Ecto neural progenitor cell (in vitro differentiated cells): ENCODE measurements around the gene MRPS12.
"Not testable (repeated sequence)": the region's sequence is repeated elsewhere in the genome, so short reads cannot be mapped to it uniquely, and the experiment has no call there.

Experiments
- DNase-seq: peaks from one replicate; pipeline ENCODE4 v3.0.0-alpha.2; 2018; ENCODE audit warnings: low spot score

MRPS12 gene

DNA sequence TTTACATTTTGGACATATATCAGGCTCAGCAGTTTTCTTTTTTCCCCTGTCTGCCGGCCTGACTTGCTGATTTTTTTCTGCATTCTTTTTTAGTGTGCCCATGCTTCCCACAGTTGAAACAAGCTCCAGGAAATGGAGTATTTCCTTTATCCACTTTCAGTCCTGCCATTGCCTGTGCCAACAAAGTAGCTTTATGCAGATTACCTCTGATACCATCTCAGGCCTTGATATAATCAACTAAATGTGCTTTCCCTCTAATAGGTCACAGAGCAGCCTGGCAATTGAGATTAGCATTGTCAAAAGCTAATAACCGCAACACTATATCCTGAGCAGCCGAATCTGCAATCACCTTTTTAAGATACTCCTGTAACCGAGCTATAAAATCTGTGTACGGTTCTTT is 9.2 kb downstream of the MRPS12 start:
- DNase-seq = no peak

DNA sequence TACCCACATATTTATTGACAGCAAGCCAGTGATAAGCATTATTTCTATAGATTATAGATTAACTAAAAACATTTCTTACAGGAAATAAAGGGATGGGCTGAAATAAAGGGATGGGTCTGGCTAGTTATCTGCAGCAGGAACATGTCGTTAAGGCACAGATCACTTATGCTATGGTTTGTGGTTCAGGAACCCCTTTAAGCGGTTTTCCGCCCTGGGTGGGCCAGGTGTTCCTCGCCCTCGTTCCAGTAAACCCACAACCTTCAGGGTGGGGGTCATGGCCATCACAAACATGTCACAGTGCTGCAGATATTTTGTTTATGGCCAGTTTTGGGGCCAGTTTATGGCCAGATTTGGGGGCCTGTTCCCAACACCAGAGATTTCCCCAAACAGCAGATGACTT is 10.7 kb downstream of the MRPS12 start:
- not testable (repeated sequence) for DNase-seq

DNA sequence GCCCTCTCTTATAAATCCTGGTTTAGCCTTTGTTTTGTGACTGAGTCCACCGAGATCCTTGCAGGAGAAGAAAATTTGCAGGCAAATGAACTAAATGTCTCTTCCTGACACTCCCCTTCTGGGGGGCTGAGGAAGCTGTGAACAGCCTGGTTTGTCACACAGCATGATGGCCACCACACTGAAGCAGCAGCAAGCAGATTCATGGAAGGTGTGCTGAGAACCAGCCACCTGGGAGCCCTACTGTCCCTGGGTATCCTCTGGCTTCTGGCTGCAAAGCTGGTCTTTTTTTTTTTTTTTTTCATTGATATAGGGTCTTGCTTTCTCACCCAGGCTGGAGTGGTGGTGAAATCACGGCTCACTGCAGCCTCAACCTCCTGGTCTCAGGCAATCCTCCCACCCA is 11.2 kb downstream of the MRPS12 start:
- DNase-seq = no peak

DNA sequence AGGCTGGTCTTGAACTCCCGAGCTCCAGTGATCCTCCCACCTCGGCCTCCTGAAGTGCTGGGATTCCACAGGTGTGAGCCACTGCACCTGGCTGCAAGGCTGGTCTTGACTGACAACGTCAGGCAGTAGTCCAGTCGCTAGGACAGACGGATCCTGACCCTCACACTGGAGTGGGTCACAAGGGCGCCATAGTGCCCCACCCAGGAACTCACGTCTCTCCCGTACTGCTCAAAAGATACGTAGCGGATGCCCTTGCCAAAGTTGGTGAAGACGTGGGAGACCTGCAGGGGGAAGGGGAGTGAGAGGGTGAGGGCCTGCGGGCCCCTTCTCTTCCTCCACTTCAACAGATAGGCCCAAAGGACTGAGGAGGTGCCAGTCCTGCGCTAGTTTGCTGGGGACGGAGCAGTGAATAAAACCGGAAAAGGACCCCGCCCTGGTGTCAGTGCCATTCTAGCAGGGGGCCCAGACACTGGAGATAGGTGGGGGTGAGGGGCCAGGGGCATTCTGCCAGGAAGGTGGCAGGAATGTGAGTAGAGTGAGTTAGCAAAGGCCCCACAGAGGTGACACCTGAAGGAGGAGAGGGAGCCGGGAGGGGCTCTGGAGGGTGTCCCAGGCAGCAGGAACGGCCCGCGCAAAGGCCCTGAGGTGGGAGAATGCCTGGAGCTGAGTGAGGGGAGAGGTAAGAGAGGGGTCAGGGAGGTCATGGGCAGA is 11.9 kb downstream of the MRPS12 start:
- no peak for DNase-seq

DNA sequence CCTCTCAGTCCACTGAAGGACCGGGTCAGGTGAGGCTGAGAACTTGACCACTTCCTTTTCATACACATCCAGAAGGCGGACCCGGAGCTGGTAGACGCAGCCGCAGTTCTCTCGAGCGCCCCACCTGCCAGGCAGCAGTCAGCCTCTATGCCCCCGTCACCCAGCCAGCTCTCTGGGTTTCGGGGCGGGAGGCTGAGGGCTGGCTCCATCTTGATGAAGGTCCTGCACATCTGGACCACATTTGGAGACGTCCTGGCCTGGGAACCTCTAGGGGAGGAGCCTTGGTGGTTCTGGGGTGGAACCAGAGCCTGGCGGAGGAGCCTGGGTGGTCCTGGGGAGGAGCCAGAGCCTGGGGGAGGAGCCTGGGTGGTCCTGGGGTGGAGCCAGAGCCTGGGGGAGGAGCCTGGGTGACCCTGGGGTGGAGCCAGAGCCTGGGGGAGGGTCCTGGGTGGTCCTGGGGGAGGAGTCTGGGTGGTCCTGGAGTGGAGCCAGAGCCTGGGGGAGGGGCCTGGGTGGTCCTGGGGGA is 14.3 kb downstream of the MRPS12 start:
- no peak for DNase-seq

DNA sequence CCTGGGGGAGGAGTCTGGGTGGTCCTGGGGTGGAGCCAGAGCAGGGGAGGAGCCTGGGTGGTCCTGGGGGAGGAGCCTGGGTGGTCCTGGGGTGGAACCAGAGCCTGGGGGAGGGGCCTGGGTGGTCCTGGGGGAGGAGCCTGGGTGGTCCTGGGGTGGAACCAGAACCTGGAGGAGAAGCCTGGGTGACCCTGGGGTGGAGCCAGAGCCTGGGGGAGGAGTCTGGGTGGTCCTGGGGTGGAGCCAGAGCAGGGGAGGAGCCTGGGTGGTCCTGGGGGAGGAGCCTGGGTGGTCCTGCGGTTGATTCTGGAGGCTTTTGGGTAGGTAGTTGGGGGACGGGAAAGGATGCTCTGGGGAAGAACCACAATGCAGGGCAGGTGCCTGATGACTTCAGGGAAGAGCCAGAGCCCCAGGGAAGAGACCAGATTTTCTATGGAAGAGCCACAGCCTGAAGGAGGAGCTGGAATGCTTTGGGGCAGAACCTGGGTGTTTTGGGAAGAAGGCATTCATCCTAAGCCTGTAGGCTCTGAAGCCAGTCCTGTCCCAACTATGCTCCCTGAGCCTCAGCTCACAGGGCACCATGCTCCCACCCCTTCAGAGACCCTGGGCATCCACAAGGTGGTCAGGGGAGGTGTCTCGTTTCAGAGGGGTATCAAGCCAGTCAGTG is 15.0 kb downstream of the MRPS12 start:
- DNase-seq = no peak

DNA sequence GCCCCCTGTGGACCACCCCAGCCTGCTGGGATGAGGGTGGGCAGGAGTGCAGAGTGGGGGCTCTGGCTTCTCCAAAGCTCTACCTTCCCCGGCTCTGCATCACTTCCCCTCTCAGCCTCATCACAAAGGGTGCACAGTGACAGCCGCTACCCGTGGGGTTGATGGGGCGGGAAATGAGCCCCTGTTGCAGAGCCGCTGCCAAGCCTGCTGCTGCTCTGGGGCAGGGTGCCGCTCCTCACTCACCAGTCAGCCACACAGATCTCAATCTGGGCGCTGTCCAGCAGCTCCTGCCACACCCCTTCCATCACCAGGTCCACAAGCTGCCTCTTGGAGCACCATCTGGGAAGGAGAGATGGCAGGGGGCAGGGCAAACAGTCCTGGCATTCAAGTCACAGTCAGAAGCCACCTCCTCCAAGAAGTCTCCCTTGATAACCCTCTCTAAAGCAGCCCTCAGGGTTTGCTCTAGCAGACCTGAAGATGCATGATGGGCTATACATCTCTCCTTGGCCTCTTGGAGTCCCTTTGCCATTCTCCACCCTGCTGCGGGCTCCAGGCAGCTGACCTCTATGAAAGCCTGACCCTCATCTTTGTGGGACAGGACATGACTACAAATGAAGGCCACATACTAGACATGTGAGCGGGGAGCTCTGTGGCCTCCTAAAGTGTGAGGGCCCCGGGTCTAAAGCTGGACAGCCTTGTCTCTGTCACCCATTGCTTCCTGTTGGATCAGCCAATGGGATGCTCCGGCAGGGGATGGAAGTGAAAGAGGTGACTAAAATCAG is 15.7 kb downstream of the MRPS12 start:
- no peak for DNase-seq

DNA sequence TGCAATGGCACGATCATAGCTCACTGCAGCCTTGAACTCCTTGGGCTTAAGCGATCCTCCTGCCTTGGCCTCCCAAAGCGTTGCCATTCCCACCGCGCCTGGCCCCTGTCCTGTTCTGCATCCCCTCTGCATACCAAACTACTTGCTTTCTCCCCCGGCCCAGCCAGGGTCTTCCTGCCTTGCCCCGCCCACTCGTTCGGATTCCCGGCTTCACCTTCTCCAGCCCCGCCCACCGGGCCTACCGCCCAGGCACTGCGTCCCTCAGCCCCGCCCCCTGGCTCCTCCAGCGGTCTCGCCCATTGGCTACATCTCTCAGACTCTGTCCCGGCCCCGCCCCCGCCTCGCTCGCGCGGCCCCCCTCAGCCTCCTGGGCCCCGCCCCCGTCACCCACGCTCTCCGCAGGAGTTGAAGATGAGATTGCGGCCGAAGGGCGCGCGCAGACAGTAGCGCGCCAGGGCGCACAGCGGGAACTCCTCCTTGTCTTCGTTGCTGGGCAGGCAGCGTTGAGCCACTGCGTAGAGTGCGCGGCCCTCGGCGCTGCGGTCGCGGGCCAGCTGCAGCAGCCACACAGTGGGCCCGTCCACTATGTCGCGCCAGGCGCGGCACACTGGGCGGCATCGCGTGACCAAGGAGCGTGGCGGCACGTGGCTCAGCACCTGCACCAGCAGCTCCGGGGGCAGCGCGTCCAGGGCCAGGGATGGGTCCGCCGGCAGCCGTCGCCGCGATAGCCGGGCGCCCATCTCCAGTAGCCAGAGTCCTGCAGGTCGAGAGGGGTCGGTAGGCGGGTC is 19.0 kb downstream of the MRPS12 start:
- DNase-seq = peak; percentile 98

DNA sequence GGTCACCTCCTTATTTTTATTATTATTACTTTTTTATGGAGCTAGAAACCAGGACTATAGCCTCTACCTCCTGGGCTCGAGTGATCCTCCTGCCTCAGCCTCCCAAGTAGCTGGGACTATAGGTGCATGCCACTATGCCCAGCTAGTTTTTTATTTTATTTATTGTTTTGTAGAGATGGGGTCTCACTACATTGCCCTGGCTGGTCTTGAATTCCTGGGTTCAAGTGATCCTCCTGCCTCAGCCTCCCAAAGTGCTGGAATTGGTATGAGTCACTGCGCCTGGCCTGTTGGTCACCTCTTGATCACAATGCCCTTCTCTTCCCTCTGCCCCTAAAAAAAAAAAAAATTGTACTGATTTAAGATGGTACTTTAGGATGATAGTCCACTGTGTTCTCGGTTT is 20.4 kb downstream of the MRPS12 start:
- no peak for DNase-seq

DNA sequence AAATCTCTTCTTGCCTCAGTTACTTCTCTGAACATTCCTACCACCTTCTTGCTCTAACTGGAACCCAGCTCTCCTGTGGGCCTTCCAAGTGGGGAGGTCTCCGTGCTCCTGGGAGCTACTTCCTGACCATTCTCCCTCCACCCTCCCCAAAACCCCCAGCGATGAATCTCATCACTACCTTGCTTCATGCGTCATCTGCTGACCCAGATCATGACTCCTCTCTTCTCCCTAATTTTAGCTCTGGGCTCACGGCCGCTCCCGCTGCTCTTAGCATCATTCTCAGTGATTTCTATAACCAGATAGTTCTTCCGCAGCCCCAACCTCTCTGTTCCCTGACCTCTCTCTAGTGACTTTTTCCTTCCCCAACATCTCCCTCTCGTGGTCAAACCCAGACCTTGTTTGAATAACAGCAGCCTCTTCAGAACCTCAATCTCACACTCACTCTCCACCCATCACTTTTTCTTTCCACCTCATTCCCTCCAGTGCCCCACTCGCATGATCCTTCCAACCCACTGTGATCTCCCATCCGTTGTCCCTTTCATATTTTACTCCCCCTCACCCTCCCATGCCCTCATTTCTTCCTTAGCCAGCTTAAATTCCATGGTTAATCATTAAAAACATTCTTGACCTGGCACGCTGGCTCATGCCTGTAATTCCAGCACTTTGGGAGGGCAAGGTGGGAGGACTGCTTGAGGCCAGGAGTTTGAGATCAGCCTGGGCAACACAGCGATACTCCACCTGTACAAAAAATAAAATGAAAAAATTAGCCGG is 21.8 kb downstream of the MRPS12 start:
- DNase-seq = no peak

DNA sequence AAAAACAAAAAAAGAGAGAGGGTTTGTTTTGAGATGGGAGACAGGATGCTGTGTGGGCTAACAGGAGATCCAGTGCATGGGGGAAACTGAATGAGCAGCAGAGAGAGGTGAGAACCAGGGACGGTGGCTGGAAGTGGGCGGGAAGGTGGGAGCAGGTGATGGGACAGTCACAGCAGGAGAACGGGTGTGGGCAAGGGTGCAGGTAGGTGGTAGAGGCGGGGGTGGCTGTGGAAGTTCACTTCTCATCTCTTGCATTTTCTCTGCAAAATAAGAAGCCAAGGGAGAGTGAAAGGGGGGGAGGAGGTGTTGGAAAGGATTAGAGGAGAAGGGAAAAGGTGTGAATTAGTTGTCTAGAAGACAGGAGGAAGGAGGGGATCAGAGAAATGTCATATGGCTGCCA is 22.9 kb downstream of the MRPS12 start:
- no peak for DNase-seq

DNA sequence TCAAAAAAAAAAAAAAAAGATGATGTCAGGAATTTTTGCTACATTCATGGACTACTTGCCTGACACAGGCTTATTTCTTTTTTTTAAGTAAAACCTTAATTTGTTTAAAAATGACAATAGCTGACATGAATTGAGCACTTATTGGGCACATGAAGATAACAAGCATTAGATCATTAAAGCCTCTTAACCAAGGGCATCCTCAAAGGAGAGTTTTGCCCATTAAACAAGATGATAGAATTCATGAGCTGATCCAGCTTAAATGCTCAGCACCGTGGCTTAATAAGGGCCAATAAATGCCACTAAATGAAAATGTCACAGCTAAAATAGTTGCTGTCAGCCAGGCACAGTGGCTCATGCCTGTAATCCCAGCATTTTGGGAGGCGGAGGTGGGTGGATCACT is 25.5 kb downstream of the MRPS12 start:
- DNase-seq = no peak

DNA sequence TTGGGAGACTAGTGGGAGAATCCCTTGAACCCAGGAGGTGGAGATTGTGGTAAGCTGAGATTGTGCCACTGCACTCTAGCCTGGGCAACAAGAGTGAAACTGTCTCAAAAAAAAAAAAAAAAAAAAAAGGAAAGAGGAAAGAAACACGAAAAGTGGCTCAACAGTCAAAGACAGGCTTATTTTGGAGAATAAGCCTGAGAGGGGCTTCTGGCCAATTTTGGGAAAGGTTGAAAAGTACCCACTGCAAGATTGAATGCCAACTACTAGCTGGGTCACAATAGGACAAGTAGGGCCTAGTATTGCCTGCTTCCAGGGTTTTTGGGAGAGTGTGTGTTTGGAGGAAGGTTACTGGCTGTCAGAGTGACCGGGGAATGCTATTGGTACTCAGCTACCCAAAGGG is 27.6 kb downstream of the MRPS12 start:
- DNase-seq = no peak

DNA sequence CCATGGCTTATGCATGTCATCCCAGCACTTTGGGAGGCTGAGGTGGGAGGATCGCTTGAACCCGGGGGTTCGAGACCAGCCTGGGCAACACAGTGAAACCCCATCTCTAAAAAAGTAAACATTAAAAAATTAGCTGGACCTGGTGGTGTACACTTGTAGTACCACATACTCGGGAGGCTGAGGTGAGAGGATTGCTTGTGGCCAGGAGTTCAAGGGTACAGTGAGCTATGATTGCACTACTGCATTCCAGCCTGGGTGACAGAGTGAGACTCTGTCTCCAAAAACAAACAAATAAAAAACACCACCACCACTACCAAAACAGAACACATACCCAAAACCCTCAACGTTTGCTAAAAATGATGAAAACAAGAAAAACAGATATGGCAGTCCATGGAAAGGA is 28.9 kb downstream of the MRPS12 start:
- DNase-seq = no peak

DNA sequence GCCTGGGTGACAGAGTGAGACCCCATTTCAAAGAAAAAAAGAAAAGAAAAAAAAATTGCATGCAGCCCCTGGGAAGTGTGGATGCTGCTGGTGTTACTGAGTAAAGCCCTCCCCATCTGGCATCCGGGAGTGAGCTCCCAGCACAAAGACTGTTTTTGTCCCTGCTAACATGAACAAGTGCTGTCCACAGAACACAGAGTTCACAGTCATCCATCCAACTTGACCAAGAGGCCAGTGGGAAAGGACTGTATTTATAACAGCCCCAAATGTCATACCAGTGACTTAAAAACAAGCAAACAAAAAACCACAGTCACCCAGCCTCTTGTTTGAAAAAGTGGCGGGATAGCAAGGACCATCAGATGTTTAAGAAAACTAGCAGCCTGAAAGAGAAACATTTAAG is 34.0 kb downstream of the MRPS12 start:
- no peak for DNase-seq

DNA sequence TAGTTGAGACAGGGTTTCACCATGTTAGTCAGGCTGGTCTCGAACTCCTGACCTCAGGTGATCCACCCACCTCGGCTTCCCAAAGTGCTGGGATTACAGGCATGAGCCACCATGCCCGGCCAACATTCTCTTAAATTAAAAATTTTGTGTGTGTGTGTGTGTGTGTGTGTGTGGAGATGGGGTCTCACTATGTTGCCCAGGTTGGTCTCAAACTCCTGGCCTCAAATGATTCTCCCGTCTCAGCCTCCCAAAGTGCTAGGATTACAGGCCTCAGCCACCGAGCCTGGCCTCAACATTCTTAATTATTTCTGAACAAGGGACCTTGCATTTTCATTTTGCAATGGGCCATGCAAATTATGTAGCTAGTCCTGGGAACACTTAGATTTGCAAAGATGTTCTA is 35.4 kb downstream of the MRPS12 start:
- DNase-seq = not testable (repeated sequence)

DNA sequence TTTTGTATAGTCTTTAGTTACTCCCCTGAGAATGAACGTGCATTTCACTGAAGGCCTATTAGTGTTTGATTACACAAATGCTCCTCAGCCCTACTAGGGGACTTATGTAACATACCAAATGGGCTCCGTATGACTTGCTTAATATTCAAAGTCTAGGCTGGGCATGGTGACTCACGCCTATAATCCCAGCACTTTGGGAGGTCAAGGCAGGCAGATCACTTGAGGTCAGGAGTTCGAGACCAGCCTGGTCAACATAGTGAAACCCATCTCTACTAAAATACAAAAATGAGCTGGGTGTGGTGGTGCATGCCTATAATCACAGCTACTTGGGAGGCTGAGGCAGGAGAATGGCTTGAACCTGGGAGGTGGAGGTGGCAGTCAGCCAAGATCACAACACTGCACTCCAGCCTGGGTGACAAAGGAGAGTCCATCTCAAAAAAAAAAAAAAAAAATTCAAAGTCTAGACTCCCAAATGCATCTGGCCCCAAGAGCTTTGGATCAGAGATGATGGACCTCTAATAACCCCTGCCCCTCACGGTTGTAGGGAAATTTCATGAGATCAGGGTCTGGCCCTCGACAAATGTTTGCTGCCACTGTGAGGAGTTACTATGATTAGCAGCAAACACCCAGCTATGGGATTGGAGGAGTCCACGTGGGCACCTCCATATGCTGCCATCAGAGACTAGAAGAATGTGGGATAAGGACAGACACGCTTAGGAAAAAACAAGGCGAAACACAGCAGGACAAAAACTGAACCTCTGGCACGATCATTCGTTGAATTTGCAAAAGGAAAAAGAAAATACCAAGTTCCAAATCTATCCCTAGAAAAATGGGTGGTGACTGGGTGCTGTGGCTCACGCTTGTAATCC is 40.2 kb downstream of the MRPS12 start:
- DNase-seq = no peak

DNA sequence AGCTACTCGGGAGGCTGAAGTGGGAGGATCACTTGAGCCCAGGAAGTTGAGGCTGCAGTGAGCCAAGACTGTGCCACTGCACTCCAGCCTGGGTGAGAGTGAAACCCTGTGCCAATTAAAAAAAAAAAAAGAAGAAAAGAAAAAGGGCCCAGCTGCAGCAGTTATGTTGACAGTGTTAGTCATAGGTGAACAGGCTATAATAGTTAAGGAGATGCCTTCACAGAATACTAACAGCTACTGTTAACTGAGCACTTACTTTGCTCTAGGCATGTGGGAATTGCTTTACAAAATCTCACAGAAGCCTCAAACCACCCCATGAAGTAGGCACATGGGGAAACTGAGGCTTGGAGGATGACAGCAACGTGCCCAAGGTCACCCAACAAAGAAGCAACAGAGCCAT is 40.9 kb downstream of the MRPS12 start:
- DNase-seq = no peak

DNA sequence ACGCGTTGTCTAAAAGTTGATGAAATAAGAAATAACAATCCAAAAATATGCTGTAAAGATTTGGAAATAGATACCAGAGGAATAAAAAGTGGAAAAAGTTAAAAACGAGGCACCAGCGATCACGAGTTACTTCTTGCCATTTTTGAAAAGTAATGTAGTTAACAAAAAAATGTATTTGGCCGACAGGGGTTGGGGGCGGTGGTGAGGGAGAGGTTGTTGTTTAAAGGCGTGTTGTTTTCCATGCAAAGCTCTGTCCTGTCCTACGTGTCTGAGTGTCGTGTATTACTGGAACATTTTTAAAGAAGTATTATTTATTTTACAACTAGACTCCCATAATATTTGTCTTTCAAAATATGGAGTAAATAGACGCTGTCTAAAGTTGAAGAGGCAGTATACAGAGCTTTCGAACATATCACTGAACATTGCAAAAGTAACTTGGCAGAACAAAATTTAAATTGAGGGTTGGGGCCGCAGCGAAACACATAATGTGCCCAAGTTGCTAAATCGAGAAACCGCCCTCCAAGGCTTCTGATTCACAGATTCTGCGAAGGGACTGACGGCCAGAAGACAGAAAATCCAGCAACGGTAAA is 44.0 kb downstream of the MRPS12 start:
- DNase-seq = no peak
